OCI-LY1 (cell line): ENCODE results near the gene ARHGEF16.

Source experiments
- H2AFZ ChIP-seq: fragments of 200-600 bp; sonication (generic), shearing (Covaris generic); 2 replicates; pipeline ENCODE4 v1.6.0; 2014; ENCODE audit warnings: antibody characterized with exemption, mild to moderate bottlenecking, low read length
- H3F3A ChIP-seq: fragments of 200-600 bp; sonication (generic), shearing (Covaris generic); 2 replicates; pipeline ENCODE4 v1.6.0; 2014; ENCODE audit warnings: mild to moderate bottlenecking, antibody characterized with exemption, low read length, moderate library complexity; ENCODE audit not compliant: insufficient read depth
- H3K27ac ChIP-seq: fragments of 200-600 bp; sonication (generic); 2 replicates; pipeline ENCODE4 v1.5.1; 2014; ENCODE audit warnings: low read length, mixed run types, mild to moderate bottlenecking, low read depth; ENCODE audit not compliant: poor library complexity, severe bottlenecking
- H3K27me3 ChIP-seq: fragments of 200-600 bp; sonication (generic); 2 replicates; pipeline ENCODE4 v1.6.0; 2014; ENCODE audit warnings: antibody characterized with exemption, mild to moderate bottlenecking, low read length, moderate library complexity; ENCODE audit not compliant: insufficient read depth
- H3K36me3 ChIP-seq: fragments of 200-600 bp; sonication (generic); 2 replicates; pipeline ENCODE4 v1.6.1; 2014; ENCODE audit warnings: mild to moderate bottlenecking, antibody characterized with exemption, low read length, moderate library complexity, mixed read lengths; ENCODE audit not compliant: insufficient read depth
- H3K4me1 ChIP-seq: fragments of 200-600 bp; sonication (generic); 2 replicates; pipeline ENCODE4 v1.5.1; 2014; ENCODE audit warnings: mild to moderate bottlenecking, low read length, moderate library complexity; ENCODE audit not compliant: insufficient read depth, severe bottlenecking
- H3K4me2 ChIP-seq: fragments of 200-600 bp; sonication (generic), shearing (Covaris generic); 2 replicates; pipeline ENCODE4 v1.6.1; 2014; ENCODE audit warnings: low read length
- H3K4me3 ChIP-seq: fragments of 200-600 bp; sonication (generic); 2 replicates; pipeline ENCODE4 v1.5.1; 2014; ENCODE audit warnings: low read length, low read depth, mild to moderate bottlenecking, mixed read lengths; ENCODE audit not compliant: poor library complexity, severe bottlenecking
- H3K79me2 ChIP-seq: fragments of 200-600 bp; shearing (Covaris generic); 2 replicates; pipeline ENCODE4 v1.6.1; 2016; ENCODE audit warnings: mixed run types, low read length, mixed read lengths; ENCODE audit not compliant: insufficient read depth
- H3K9ac ChIP-seq: fragments of 200-600 bp; sonication (generic), shearing (Covaris generic); 2 replicates; pipeline ENCODE4 v1.6.1; 2014; ENCODE audit warnings: mild to moderate bottlenecking, low read length, mixed read lengths
- H3K9me2 ChIP-seq: fragments of 200-600 bp; sonication (generic), shearing (Covaris generic); 2 replicates; pipeline ENCODE4 v1.6.1; 2014; ENCODE audit warnings: low read depth, mild to moderate bottlenecking, low read length, mixed read lengths
- H3K9me3 ChIP-seq: fragments of 200-600 bp; shearing (Covaris generic); 2 replicates; pipeline ENCODE4 v1.6.1; 2014; ENCODE audit warnings: low read length, mixed read lengths
- H4K20me1 ChIP-seq: fragments of 200-600 bp; sonication (generic), shearing (Covaris generic); 2 replicates; pipeline ENCODE4 v1.6.0; 2016; ENCODE audit warnings: mild to moderate bottlenecking, low read length; ENCODE audit not compliant: insufficient read depth
- EZH2 ChIP-seq: fragments of 200-600 bp; sonication (generic), shearing (Covaris generic); IDR thresholded peaks from 2 replicates; pipeline ENCODE4 v1.8.0; 2017; ENCODE audit warnings: borderline replicate concordance, mixed run types, mild to moderate bottlenecking, antibody characterized with exemption, low read length, moderate library complexity, mixed read lengths
- TF ChIP-seq, protein P1 (sequence below): fragments of 200-600 bp; sonication (generic), shearing (Covaris generic); IDR thresholded peaks from 2 replicates; pipeline ENCODE4 v1.5.1; 2017; ENCODE audit warnings: mild to moderate bottlenecking, antibody characterized with exemption, low read length, moderate library complexity, mixed read lengths

Gene ARHGEF16

DNA sequence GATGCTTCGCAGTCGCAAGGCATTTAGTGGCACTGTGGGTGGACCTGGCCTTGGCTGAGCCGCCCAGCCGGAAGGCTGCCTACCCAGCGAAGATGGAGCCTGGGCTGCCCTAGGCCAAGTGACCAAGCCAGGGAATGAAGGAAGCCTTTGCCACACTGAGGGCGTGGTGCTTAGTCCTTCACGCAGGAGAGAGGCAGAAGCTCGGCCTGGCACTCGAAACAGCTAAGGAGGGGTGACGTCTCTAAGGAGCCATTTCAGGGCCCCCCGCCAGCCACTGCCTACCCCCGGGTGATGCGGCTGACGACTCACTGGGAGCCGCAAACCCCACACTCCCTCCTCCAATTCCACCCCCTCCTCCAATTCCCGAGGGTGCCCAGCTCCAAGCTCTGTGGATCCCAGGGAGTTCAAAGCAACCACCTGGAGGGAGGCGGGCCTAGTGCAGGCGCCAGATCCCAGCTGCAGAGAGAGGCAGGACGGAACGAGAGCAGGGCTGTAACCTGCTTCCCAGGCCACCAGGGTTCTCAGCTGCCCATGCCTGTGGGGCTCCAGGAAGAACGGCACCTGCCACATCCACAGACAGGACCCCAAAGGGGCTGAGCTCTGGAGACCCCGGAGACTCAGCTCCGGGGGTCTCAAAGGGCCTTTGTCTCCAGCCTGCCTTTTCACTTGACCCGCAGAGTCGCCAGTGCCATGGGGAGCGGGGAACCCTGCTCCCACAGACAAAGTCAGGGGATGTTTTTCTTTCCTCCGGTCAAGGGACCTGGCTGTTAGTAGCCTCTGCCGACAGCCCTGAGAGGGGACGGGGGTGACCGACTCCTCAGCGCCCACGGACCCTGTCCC, 75.8 kb downstream of the ARHGEF16 start:
- Histone ChIP-seq H2AFZ (no peak overlapping the region), H3K9me2 (no peaks in the 10 kb centered on the region), H3F3A (no peaks in the 10 kb centered on the region), H3K9ac (no peak overlapping the region), H4K20me1 (no peaks in the 10 kb centered on the region), H3K4me1 (no peaks in the 10 kb centered on the region), H3K27me3 (no peaks in the 10 kb centered on the region), H3K27ac (no peak overlapping the region), H3K4me2 (no peak overlapping the region), H3K9me3 (no peaks in the 10 kb centered on the region), H3K4me3 (no peak overlapping the region), H3K36me3 (no peaks in the 10 kb centered on the region), H3K79me2 (no peaks in the 10 kb centered on the region)
- TF ChIP-seq EZH2: no peak
- TF ChIP-seq, protein P1, sequence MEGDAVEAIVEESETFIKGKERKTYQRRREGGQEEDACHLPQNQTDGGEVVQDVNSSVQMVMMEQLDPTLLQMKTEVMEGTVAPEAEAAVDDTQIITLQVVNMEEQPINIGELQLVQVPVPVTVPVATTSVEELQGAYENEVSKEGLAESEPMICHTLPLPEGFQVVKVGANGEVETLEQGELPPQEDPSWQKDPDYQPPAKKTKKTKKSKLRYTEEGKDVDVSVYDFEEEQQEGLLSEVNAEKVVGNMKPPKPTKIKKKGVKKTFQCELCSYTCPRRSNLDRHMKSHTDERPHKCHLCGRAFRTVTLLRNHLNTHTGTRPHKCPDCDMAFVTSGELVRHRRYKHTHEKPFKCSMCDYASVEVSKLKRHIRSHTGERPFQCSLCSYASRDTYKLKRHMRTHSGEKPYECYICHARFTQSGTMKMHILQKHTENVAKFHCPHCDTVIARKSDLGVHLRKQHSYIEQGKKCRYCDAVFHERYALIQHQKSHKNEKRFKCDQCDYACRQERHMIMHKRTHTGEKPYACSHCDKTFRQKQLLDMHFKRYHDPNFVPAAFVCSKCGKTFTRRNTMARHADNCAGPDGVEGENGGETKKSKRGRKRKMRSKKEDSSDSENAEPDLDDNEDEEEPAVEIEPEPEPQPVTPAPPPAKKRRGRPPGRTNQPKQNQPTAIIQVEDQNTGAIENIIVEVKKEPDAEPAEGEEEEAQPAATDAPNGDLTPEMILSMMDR: no peak
